Chondrocyte (in vitro differentiated cells): ENCODE measurements around the gene EFNA3. TPM values are rescaled to one million over a fixed set of nuclear protein-coding genes. Genes with fewer than 3 reads are reported as not detected.

ENCODE experiments used
- DNase-seq: peaks from one replicate; pipeline ENCODE4 v3.0.0; 2021; ENCODE audit warnings: mixed read lengths, low spot score
- H3K27ac Mint-ChIP-seq: one replicate; pipeline ENCODE4 v1.8.0; 2021; ENCODE audit warnings: mild to moderate bottlenecking, moderate library complexity, mixed read lengths; ENCODE audit not compliant: unreplicated experiment
- H3K27me3 Mint-ChIP-seq: 2 replicates; pipeline ENCODE4 v1.8.0; 2021; ENCODE audit warnings: low read depth, mixed read lengths
- H3K36me3 Mint-ChIP-seq: 2 replicates; pipeline ENCODE4 v1.8.0; 2021; ENCODE audit warnings: low read depth, mixed read lengths
- H3K4me1 Mint-ChIP-seq: 2 replicates; pipeline ENCODE4 v1.8.0; 2021; ENCODE audit warnings: low read depth, mild to moderate bottlenecking, mixed read lengths
- H3K4me3 Mint-ChIP-seq: one replicate; pipeline ENCODE4 v1.8.0; 2021; ENCODE audit warnings: mild to moderate bottlenecking, moderate library complexity, mixed read lengths; ENCODE audit not compliant: unreplicated experiment
- H3K9me3 Mint-ChIP-seq: 2 replicates; pipeline ENCODE4 v1.8.0; 2021; ENCODE audit warnings: low read depth, mixed read lengths
- total RNA-seq: library from RNA; stranded (reverse); gene quantifications from 3 replicates; pipeline ENCODE4 v1.2.1, GENCODE V29; 2021
- TF ChIP-seq, protein P1 (sequence below): fragments of 200-600 bp; sonication (generic); IDR thresholded peaks from 2 replicates; pipeline ENCODE4 v1.5.0; 2021; ENCODE audit warnings: antibody characterized with exemption, mild to moderate bottlenecking, moderate library complexity

Gene EFNA3
- total RNA-seq, 1 donor from 2014 or later = 4.5 TPM

DNA sequence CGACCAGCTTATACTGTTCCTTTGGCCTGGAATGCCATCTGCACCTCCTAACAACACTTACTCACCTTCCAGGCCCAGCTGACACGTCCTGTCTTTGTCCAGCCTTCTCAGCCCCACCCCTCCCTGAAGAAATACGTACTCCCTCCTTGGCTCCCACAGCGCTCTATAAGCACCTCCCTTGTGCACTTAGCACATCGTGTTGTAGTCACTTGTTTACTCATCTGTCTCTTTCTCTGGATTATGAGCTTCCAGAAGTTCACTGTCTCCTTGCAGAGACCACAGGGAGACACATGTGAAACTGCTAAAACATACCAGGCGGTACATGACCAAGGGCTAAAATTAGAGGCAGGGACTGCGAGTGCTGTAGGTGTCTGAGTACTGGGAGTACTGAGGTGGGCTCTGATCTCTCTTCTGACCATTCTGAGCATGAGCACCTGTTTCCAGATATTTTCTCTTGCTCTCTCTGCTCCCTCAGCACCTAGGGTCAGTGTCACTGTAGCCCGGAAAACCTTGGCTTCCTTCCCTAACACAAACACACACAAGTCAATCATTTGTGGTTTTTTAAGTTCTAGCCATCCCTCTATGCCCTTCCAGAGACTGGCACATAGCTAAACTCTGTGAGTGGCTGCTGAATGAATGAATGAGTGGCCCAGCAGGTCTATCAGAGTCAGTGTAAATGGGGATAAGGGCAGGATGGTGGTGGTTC, 39.9 kb upstream of the EFNA3 start:
- TF ChIP-seq, protein P1, sequence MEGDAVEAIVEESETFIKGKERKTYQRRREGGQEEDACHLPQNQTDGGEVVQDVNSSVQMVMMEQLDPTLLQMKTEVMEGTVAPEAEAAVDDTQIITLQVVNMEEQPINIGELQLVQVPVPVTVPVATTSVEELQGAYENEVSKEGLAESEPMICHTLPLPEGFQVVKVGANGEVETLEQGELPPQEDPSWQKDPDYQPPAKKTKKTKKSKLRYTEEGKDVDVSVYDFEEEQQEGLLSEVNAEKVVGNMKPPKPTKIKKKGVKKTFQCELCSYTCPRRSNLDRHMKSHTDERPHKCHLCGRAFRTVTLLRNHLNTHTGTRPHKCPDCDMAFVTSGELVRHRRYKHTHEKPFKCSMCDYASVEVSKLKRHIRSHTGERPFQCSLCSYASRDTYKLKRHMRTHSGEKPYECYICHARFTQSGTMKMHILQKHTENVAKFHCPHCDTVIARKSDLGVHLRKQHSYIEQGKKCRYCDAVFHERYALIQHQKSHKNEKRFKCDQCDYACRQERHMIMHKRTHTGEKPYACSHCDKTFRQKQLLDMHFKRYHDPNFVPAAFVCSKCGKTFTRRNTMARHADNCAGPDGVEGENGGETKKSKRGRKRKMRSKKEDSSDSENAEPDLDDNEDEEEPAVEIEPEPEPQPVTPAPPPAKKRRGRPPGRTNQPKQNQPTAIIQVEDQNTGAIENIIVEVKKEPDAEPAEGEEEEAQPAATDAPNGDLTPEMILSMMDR = no peak
- no peak for DNase-seq
- Mint-ChIP-seq H3K4me1 (peaks cover 4% of the 10 kb centered on the region), H3K27ac (no peak overlapping the region), H3K27me3 (peaks cover 4% of the 10 kb centered on the region), H3K9me3 (no peaks in the 10 kb centered on the region), H3K36me3 (no peaks in the 10 kb centered on the region), H3K4me3 (no peak overlapping the region)

DNA sequence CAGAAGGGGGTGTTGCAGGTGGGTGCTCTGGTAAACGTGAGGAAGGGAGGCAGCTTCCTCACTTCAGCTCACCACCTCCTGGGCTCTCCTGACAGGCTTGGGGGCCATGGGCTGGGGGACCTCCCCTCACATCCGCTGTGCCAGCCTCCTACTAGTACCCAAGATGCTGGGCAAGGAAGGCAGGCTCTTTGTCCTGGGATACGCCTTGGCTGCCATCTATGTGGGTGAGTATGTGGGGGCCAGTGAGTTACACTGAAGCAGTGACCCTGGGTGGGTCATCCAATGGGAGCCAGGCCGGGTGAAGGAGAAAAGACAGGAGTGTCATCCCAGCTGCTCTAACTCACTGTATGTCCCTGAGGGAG, 39.3 kb upstream of the EFNA3 start:
- TF ChIP-seq, protein P1 = no peak
- Mint-ChIP-seq H3K27ac (no peak overlapping the region), H3K27me3 (peaks cover 4% of the 10 kb centered on the region), H3K36me3 (no peaks in the 10 kb centered on the region), H3K4me1 (peaks cover 4% of the 10 kb centered on the region), H3K4me3 (no peak overlapping the region), H3K9me3 (no peaks in the 10 kb centered on the region)
- no peak for DNase-seq

DNA sequence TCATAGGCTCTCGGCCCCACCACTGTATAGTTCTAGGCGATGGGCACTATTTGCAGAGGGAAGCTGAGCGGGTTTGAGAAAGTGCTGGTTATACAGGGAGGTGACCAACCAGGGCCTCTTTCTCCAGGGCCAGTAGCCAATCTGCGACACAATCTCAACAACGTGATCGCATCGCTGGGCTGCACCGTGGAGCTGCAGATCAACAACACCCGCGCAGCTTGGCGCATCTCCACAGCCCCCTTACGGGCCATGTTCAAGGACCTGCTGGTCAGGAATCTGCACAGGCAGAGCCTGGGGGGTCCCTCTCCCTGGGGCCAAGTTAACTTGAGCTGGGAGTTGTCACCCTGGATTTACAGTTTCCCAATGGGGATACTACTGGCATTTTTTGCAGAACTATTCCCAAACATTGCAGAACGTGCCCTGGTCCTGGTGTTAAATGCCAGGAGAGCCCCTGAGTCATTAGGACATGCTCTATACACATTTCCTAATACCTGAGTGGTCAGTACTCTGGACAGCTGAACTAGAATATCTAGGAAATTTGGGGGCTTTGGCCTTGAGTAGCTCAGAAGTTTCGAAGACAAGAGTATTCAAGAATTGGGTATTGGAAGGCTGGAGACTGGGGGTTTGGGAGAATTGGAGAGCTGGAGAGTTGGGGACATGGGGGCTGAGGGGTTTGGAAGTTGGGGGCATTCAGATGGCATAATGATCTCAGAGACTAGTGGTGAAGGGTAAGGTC, 38.1 kb upstream of the EFNA3 start:
- no peak for DNase-seq
- Mint-ChIP-seq H3K9me3 (no peaks in the 10 kb centered on the region), H3K27me3 (peaks cover 4% of the 10 kb centered on the region), H3K4me3 (no peak overlapping the region), H3K4me1 (peaks cover 13% of the 10 kb centered on the region), H3K36me3 (no peaks in the 10 kb centered on the region), H3K27ac (no peak overlapping the region)
- TF ChIP-seq, protein P1 = no peak

DNA sequence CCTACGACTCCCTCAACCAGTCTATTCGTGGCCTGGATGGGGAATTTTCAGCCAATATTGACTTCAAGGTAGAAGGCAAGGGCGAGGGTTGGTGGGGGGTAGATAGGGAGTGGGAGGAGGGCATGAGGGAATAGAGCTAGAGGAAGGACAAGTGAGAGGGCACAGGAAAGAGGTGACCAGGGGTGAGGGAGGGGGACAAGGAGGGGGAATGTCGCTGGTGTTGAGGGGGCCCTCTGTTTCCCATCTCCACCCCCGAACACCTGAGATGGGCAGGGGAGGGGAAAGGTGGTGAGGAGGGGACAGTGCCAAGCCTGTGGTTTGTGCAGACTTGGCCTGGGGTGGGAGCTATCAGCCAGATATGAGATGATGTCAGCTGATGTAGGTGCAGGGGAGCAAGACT, 35.8 kb upstream of the EFNA3 start:
- TF ChIP-seq, protein P1 = no peak
- peaks cover 13% of the 10 kb centered on the region for H3K4me1 Mint-ChIP-seq
- H3K4me3 Mint-ChIP-seq = no peak overlapping the region

DNA sequence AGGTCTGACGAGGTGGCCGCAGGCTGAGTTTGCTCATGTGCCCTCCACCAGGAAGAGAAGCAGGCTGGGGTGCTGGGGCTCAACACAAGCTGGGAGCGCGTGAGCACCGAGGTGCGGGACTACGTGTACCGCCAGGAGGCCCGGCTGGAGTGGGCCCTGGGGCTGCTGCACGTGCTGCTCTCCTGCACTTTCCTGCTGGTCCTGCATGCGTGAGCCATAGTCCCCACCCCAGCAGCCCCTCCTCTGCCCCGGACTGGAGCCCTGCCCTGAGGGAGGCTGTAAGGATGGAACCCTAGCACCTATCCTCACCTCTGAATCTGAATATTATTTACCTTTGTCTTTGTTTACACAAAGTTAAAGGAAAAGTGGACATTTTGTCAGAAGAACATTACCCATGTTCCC, 35.3 kb upstream of the EFNA3 start:
- H3K27ac Mint-ChIP-seq = no peak overlapping the region
- H3K4me1 Mint-ChIP-seq = peaks cover 13% of the 10 kb centered on the region
- H3K9me3 Mint-ChIP-seq = no peaks in the 10 kb centered on the region
- DNase-seq = no peak
- H3K27me3 Mint-ChIP-seq = peaks cover 4% of the 10 kb centered on the region
- TF ChIP-seq, protein P1 = no peak
- H3K36me3 Mint-ChIP-seq = no peaks in the 10 kb centered on the region
- H3K4me3 Mint-ChIP-seq = no peak overlapping the region

More for the DNA sequence above, 35.8 kb upstream of the EFNA3 start:
- DNase-seq = no peak
- Mint-ChIP-seq H3K36me3 (no peaks in the 10 kb centered on the region), H3K27ac (no peak overlapping the region), H3K9me3 (no peaks in the 10 kb centered on the region), H3K27me3 (peaks cover 4% of the 10 kb centered on the region)
